Activated CD8-positive, alpha-beta memory T cell treated with anti-CD3 and anti-CD28 coated beads, Interleukin-2, amount 50 U/mL, for 24 hours (primary cell): ENCODE data around the gene TNK1.

Experiments
- DNase-seq: peaks from one replicate; pipeline ENCODE4 v3.0.0-alpha.2; 2020; ENCODE audit errors: extremely low read depth

TNK1 gene

DNA sequence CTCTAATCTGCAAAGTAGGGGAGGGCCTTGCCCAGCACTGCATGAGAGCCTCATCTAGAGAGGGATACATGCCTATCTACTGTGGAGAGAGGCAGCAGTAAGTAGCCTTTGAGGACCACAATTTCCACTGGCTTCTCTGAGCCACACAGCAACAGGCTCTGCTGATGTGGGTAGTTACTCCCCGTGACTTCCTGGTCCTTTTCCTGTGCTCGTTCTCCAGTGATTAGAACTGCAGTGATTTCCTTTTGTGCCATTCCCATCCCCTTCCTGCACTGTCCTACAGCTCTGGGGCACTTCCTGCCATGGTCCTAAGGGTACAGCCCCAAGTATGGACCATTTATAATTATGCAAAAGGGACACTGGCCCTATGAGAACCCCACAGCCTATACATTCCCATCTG is 10.4 kb downstream of the TNK1 start:
- DNase-seq, result no peak

DNA sequence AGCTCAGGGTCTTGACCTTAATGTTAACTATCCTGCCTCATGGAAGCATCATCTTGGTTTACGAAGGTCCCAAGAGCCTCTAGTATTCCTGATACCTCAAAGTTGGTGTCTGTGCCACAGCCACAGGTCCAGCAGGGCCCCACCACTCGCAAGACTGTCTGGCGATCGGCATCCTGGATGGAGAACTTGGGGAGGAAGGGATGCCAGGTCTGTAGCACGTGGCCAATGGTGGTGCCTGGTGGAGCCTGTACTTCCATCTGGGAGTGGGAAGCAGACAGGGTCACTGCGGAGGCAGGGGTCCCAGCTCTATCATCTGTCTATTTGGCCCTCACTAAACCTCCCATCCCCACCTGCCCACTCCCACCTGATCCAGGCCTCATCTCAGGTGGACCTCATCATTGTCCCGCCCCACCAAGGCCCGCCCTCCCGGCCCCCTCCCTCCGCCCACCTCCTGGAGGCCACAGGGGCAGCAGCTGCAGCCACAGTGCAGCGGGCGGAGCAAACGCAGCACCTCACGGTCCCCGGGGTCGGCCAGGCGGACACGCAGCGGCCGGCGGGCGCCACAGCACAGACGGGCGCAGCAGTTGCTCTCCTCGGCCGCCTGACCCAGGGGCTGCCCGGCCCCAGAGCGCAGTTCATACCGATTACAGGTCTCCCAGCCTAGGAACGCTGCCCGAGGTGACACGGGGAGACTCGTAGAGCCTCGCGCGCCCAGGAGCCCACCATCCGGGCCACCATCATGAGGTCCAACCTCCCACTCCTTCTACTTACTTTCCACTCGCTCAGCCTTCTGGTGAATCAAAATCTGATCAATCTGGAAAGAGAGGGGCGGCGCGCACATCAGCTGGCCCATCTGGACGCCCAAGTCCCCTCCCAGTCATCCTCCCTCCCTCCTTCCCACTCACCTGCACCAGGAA is 12.1 kb downstream of the TNK1 start:
- no peak for DNase-seq

GRCh38 chr17:7393613-7394451 is 12.9 kb downstream of the TNK1 start:
- DNase-seq, result no peak

GRCh38 chr17:7394452-7395191 is 13.7 kb downstream of the TNK1 start, which contains the start of gene PLSCR3:
TSS of gene PLSCR3 (minus strand) at chr17:7394525. CDS start at chr17:7394110, 415 bp downstream.
- DNase-seq, result peak; percentile 54

DNA sequence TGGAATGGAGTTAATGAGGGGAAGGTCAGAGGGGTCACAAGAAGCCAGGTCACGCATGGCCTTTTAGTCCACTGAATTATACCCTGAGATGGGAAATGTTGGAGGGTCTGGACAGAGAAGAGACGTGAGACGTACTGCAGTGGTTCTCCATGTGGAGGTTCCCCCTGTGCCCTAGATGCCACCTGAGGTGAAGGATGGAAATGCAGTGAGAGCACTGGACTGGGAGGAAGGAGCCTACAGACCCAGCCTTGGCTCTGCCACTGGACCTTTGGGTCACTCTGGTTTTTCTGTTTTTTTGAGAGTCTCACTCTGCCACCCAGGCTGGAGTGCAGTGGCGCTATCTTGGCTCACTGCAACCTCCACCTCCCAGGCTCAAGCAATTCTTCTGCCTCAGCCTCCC is 15.3 kb downstream of the TNK1 start:
- DNase-seq, result no peak

- DNase-seq, result no peak
Observed at GRCh38 chr17:7398612-7399011, 17.7 kb downstream of the TNK1 start.

GRCh38 chr17:7403043-7403726 is 22.3 kb downstream of the TNK1 start:
- no peak for DNase-seq

DNA sequence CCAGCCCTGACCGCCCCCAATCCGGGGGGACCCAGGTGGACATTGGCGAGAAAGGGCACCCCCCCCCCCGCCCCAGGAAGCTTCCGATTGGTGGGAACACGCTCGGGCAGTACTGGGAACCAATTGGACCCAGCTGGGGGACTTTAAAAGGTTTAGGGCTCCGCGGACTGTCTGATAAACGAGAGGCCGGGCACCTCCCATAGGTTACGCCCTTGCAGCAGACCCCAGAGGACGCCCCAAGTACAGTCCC is 22.8 kb downstream of the TNK1 start:
- no peak for DNase-seq

DNA sequence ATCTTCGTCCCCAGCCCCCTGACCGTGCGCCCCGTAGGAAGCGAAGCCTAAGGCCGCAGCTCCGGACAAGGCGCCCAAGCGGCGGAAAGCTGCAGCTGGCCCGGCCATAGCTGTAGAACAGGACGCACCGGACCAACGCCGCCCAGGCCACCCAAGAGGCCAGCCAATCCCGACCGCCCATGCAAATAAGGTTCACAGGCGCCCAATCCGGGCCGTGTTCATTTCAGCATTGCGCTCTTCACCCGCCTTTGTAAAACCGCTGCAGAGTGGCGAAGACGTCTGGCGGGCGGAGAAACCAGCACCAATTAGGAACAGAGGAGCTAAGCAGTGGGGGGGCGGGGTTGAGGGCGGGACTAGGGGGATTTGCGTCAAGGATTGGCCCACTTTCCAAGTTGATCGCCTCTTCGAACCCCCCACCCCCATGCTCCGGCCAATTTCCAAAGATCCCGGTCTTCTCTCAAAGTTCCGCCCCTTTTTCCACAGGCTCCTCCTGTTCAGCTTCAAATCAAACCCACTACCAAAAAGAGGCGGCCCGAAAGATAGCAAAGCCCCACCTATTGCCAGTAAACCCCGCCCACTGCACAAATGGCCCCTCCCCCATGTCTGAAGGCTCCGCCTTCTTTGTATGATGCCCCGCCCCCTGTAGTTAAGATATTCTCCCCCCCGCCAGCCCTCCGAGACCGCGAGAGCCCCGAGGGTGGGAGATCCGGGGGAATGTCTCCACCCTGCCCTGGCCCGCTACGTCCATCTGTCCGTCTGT is 23.3 kb downstream of the TNK1 start, which contains the start of gene TMEM256:
Gene TMEM256, minus strand, starts transcription at position 121 of the 760 bp plus-strand sequence. Its CDS starts 13 bp downstream, at position 108.
- DNase-seq, result peak; percentile 92

GRCh38 chr17:7404737-7405349 is 24.0 kb downstream of the TNK1 start:
- DNase-seq, result peak; percentile 9

DNA sequence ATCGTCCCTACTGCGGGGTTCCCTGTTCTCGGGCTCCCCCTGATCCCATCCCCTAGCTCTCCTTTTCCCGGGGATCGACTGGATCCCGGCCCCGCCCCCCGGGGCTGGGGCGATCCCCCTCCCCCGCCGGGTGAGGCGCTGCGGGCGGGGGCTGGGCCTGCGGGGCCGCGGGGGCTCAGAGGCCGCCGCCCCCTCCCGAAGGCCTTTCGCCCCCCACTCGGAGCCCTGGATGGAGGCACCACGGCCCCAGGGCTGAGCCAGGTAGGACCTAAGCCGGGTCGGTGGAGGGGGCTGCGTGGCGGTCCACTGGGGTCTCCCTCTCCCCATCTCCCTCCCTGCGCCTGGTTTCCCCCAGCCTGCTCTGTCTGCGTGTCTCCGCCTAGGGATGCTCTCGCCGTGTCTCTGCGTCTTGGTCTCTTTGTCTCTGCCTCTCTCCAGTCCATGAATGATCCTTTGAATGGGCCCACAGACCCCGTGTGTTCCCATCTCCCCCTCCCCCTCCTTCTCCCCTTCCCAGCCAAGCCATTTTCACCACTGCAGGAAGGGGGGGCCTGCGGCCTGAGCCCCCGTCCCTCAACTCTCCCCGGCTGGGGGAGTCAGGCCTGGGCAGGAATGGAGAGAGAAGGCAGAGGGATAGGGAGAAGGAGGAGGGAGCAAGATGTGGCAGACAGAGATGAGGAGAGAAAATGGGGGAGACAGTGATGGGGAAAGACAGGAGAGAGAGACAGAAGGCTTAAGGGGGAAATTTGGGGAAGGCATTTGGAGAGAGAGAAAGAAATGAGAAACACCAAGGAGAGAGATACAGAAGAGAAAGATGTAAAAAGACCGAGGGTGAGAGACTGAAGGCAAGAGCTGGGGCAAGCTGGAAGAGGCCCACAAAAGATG is 24.7 kb downstream of the TNK1 start:
- DNase-seq, result no peak

DNA sequence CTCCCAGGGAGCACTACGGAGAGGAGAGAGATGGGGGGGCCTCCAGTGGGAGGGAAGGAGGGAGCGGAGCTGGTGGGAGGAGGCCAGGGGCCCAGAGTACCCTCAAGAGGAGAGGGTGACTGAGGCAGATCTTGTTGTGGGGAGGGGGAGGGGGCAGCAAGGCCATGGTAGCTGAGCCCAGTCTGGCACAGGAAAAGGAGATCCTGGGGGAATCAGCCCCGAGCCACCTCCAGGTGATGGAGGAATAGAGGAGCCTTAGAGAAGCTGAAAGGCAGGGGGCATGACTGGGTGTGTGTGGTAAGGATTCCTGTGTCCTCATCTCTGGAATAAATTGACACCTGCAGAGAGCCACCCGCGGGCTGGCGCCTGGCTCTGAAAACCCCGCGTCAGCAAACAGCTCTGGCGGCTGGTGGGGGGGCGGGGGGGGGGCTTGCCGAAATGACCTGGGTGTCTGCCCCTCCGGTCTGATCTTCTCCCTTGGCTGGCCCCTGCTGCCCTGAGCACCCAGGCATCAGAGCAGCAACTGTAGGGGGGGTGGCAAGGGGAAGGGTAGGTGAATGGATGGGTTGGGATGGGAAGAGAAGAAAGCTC is 25.4 kb downstream of the TNK1 start:
- no peak for DNase-seq

- DNase-seq, result no peak
Observed at GRCh38 chr17:7407082-7407481, 26.2 kb downstream of the TNK1 start.

DNA sequence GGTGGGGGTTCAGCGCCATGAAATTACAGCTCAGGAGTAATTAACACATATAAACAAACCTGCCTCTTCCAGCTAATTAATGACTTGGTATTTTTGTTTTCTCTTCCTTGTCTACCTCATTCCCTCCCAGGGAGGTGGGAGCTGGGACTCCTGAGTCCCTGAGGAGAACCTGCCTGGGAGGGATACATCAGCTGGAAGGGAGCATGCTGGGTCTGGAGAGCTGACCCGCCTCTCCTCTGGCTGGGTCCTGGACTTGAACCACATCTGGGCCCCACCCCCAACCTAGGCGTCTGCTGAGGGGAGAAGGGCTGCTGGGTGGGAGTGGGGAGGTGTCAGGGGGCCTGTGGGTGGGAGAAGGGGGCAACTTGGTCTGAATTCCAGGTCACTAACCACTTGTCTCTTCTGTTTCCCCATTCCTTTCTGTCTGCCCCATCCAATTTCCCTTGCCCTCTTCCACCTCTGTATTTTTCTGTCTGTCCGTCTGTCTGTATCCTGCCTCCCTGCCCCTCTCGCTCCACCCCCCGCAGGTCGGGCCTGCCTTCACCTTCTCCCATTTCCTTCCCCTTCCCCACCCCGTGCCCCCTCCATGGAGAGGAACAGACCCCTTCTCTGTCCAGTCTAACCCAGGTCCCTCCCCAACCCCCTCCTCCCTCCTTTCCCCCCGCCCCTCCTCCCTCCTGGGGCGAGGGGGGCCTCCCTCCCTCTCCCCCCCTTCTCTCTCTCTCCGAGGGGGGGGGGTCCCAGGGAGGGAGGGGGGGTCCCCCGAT is 26.8 kb downstream of the TNK1 start, which contains the start of gene NLGN2:
Gene NLGN2, plus strand, starts transcription at position 361 of the 767 bp plus-strand sequence. CDS start 411 bp downstream, outside the sequence.
- no peak for DNase-seq

- DNase-seq, result no peak
Observed at GRCh38 chr17:7408252-7408727, 27.4 kb downstream of the TNK1 start.

- no peak for DNase-seq
Observed at GRCh38 chr17:7408863-7409262, 28.0 kb downstream of the TNK1 start.

- DNase-seq, result no peak
Observed at GRCh38 chr17:7409716-7410115, 28.8 kb downstream of the TNK1 start.
